GM21367 (cell line): ENCODE results near the gene TBC1D2.

Experiments
- ATAC-seq: cut with Tn5 transposase; IDR thresholded peaks from one replicate; pipeline ENCODE4 v1.9.1; 2021; ENCODE audit not compliant: unreplicated experiment

TBC1D2 gene

DNA sequence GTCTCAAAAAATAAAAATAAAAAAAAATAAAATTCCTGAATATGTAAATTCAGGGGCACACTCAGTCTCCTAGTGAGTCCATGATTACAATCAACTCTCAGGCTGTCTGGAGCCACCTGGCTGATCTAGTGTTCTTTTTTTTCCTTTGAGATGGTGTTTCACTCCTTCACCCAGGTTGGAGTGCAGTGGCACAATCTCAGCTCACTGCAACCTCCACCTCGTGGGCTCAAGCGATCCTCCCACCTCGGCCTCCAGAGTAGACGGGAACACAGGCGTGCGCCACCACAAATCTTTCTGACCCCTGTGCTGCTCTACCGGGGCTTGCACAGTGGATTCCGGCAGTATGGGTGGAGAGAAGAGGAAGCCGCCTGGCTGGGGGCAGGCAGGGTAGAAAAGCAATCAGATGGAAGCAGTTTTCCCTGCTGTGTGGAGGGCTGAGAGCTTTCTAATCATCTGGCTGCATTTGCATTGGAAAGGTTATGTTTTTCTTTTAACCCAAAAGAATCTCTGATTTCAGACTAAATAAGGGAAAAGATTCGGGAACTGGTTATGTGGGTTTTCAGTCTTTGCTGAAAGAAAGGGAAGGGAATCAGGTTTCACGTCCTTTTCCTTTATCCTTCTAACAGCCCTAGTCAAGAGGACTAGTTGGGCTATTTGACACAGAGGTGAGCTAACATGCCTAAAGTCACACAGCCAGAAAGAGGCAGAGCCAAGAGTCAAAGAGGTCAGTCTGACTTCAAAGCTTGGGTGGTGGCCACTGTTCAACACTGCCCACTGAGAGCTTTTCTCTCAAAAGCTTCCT is 36.7 kb downstream of the TBC1D2 start:
- no peak for ATAC-seq

DNA sequence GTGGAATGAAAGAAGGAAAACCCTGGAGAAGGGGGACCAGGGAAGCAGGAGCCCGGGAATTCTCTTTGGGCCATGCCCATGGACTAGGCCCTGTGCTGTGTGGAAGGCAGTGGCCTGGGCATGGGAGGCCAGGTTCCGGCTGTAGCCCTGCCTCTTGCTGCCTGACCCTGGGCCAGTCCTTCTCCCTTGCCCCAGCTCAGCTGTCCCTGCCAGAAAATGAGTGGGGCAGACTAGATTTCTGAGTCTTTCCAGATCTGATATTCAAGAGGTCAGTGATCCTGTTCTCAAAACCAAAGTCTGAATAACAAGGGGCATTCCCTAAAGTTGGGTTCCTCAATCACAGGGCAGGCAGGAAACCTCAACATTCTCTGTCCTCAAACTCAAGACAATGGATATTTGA is 38.2 kb downstream of the TBC1D2 start:
- ATAC-seq = no peak

GRCh38 chr9:98216391-98216790 is 39.1 kb downstream of the TBC1D2 start:
- ATAC-seq = no peak

DNA sequence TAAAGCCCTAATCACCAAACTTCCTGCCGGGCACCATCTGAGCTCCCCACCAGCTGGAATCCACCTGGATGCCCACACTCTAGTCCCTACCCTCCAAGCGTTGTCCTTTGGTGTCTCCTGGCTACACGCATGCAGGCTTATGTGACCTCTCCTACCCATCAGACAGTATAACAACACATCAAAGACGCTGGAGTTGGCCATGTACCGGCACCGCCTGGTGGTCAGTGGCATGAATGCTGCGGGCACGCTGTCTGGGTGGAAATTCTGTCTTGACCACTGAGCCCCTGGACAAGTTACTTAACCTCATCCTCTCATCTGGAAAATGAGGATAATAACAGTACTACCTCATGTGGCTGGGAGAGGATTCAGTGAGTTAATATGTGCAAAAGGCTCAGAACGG is 39.6 kb downstream of the TBC1D2 start:
- ATAC-seq = no peak

DNA sequence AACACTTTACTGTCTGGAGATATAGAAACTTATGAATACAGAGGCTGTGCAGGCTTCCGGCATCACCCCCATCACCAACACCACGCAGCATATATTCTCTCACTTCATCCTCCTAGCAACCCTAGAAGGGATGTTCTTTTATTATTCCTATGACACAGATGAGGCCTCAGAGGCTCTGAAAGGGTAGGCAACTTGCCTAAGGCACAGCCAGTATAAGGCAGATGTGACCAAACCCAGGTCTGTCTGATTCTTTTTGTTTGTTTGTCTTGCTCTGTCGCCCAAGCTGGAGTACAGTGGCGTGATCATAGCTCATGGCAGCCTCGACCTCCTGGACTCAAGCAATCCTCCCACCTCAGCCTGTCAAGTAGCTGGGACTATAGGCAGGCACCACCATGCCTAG is 40.2 kb downstream of the TBC1D2 start:
- ATAC-seq = no peak

DNA sequence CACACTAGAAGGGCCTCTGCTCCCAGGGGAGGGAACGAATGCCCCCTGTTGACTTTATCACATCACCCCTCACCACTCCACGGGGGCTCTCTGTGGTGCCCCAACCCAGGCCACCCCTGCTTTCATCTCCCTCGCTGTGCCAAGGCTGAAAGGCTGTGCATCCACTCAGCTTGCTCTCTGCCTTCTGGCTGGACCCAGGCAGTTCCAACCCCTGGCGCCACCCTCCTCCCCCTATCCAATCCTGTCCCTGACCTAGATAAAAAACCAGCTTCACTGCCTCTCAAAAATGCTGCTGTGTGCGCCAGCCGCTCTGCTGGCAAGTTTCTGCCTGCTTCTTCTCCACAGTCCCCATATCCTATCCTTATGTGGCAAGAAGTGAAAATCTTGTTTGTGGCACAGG is 40.6 kb downstream of the TBC1D2 start:
- no peak for ATAC-seq

DNA sequence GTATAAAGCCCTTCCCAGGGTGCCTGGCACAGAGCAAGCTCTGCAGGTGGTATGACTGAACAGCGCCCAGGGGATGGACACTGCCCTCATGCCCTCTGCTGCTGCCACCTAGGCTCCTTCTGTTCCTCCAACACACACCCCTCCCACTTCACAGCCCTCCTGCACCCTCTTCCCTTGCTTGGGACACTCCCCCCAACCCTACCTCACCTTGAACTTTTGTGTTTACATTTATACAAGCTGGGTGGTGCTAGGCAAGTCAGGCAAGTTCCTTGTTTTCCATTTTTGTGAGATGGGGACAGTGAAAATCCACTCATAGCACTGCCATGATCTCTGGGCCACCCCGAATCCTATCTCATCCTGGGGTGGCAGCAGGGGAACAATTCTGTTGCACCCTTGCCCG is 44.2 kb downstream of the TBC1D2 start:
- no peak for ATAC-seq

- ATAC-seq = no peak
Observed at GRCh38 chr9:98210435-98210834, 45.0 kb downstream of the TBC1D2 start.

GRCh38 chr9:98209530-98209929 is 45.9 kb downstream of the TBC1D2 start:
- ATAC-seq = no peak

DNA sequence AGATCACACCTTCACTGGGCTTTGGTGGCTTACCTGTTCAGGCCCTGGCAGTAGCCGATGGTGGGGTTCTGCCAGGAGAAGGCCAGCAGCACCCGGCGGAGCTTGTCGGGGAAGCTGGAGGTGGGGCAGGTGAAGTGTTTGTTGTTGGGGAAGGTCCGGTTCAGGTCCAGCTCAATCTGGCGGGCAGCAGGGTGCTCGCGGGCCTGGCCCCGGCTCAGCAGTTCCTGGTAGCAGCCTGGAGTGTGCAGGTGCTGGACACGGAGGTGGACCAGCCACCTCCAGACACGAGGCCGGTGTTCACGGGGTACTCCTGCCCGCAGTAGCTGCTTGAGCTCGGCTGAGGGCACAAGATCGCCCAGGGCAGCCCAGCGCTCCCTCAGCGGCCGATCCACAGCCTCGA is 46.8 kb downstream of the TBC1D2 start:
- ATAC-seq = no peak

DNA sequence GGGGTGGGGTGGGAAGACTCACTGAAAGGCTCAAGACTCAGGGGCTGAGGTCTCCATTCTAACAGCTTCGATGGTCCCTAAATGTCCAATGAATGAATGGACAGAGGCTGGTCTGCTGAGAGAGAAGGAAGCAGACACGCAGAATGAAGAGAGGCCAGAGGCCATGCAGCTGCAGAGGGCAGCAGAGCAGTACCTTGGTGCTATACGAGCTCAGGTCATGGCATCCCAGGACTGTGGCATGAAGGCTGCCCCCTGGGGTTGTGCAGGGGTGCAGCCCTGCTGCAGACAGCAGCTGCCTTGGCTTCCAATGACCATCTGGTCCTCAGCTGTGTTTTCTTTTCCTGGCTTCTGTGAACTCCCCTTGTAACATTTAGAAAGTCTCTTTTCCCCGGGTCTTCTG is 47.8 kb downstream of the TBC1D2 start:
- no peak for ATAC-seq

DNA sequence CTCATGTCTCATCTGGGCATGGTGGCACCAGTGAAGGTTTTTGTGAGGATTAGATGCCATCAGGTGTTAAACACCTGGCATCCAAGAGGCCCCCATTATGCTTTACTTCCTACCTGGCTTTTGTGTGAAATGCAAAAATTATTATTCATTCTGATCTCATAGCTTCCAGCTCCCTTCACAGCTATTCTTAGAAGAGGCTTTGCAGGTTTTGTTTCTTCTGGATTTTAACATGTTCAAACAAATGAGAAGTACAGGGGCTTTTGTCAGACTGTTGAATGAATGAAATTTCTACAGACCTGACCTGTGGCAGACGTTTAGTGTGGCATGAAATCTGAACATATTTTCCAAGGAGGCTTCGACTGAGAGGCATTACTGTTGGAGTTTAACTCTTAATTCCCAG is 48.7 kb downstream of the TBC1D2 start:
- ATAC-seq = no peak

- ATAC-seq = no peak
Observed at GRCh38 chr9:98204692-98205091, 50.8 kb downstream of the TBC1D2 start.

DNA sequence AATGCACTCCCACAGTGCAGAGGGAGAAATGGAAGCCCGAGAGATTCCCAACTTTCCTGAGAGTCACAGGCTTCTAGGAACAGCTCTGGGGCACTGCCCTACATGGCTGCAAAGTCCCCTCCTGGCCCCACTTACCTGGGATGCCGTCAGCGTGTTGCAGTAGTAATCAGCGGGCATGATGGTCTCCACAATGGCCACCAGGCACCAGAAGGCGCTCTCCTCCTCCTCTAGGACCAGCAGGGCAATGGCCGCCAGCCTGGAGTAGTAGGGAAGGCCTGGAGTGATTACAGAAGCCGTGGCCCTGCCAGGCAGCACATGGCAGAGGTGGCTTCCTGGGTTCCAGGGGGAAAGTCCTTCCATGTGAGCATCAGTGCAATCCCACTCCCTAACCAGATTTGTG is 52.3 kb downstream of the TBC1D2 start:
- ATAC-seq = no peak

- no peak for ATAC-seq
Observed at GRCh38 chr9:98202252-98202651, 53.2 kb downstream of the TBC1D2 start.

DNA sequence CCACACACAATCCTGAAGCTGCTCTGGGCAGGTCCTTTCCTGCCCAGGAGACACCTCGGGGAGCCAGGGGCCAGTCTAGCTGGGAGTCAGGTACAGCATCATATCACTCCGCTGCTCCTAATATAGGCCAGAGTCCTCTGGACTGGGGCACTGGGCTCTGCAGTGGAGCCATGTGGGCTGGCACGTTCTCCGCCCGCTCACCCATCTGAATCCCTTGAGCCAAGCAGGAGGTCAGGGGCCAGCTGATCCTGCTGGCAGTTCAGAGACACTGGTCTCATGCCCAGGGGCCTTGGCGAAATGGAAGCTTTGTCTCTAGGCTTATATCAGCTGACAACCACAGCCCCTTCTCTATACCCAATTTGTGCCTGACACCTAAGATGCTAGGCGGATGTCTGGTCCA is 53.7 kb downstream of the TBC1D2 start:
- ATAC-seq = no peak

DNA sequence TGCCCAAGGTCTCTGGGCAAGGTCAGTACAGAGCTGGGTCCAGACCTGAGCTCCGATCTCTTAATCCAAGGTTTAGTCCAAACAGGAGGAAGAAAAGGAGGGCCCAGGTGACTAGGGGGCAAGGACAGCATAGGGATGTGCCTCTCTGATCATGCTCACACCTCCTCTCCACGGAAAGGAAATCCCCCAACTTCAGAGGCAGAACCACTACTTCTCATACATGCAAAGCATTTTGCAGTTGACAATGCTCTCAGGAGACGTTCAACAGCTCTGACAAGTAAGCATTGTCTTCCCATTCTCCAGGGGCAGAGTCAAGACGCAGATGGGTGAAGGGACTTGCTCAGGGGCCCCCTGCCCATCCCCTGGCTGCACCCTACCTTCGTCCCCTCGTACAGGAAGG is 54.3 kb downstream of the TBC1D2 start:
- ATAC-seq = no peak

- ATAC-seq = no peak
Observed at GRCh38 chr9:98199388-98200033, 55.9 kb downstream of the TBC1D2 start.

- ATAC-seq = no peak
Observed at GRCh38 chr9:98195671-98196070, 59.8 kb downstream of the TBC1D2 start.

- ATAC-seq = no peak
Observed at GRCh38 chr9:98193336-98193944, 62.0 kb downstream of the TBC1D2 start.

DNA sequence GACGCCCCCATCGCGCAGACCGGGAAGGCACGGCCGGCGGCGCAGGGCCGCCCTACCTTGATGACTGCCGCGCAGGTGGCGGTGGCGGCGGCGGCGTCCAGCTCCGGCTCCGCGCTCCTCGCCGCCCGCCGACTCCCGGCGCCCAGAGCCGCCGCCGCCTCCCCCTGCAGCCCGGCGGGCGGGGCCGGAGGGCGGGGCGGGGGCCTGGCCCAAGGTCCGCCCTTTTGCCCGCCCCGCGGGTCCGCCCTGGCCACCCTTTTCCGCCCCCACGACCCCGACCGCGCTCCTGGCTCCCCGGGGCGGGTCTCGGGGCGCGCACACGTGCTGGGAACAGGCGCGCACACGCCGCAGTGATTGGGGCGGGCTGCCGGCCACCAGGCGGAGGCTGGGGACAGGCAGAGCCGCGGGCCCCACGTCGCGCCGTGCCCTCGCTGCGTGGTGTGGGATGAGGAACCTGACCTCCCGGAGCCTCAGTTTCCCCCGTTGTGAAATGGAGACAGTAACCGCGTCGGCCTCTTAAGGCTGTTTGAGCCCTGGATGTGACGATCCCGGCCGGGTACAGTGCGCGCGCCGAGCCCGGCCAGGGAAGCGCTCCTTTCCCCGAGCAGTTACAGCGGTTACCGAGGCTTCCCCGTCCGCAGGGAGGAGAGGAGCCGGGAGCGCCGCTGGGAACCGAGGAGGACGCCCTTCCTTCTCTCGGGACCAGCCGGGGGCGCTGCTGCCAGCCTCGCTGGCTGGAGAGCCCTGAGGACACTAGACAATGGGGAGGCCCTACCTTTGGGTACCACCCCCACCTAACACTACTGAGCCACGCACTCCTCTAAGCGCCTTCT is 62.7 kb downstream of the TBC1D2 start, which contains the start of gene CORO2A:
CORO2A (minus strand) TSS at position 135 of the 833 bp plus-strand sequence. CDS start 34,977 bp downstream, outside the sequence.
- ATAC-seq = peak; percentile 51
